Measurements from ENCODE around the gene SPA17. TPM values are rescaled to one million over a fixed set of nuclear protein-coding genes. Genes with fewer than 3 reads are reported as not detected.

The SPA17 gene
- polyA plus RNA-seq, 1 donor = 7.4 TPM

- DNase-seq = no peak
- H3K27ac ChIP-seq (ENCODE audit: low read length) = no peak overlapping the region
- no peak overlapping the region for H3K4me3 ChIP-seq (ENCODE audit: low read length)
- peaks cover 24% of the 10 kb centered on the region for H3K36me3 ChIP-seq (ENCODE audit: control insufficient read depth, insufficient read depth, low read length)
- no peaks in the 10 kb centered on the region for H3K27me3 ChIP-seq (ENCODE audit: control insufficient read depth, insufficient read depth, low read length)
- H3K4me1 ChIP-seq (ENCODE audit: control insufficient read depth, insufficient read depth, low read length) = no peaks in the 10 kb centered on the region
- H3K9me3 ChIP-seq (ENCODE audit: control insufficient read depth, low read depth, low read length) = no peaks in the 10 kb centered on the region
These were observed 12.2 kb upstream of the SPA17 start for GRCh38 chr11:124661553-124661952.

DNA sequence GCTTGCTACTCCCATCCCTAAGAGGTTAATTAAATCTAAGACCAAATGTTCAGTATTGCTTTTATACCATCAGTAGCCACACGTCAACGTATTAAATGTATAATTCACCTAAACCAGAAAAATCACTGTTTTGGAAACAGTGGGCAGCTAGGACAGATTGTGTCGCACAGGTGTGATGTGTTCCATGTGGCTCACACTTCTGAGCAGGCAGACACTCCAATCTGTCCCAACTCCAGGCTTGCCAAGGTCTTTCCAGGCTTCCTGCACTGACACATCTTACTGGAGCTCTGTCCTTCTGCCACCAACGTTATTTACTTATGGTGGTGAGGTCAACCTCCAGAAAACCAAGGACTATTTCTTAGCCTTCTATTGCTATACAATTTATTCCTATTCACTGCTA, 11.6 kb upstream of the SPA17 start:
- Histone ChIP-seq H3K36me3 (ENCODE audit: control insufficient read depth, insufficient read depth, low read length) (peaks cover 20% of the 10 kb centered on the region), H3K4me1 (ENCODE audit: control insufficient read depth, insufficient read depth, low read length) (no peaks in the 10 kb centered on the region), H3K9me3 (ENCODE audit: control insufficient read depth, low read depth, low read length) (no peaks in the 10 kb centered on the region), H3K27me3 (ENCODE audit: control insufficient read depth, insufficient read depth, low read length) (no peaks in the 10 kb centered on the region), H3K4me3 (ENCODE audit: low read length) (no peak overlapping the region), H3K27ac (ENCODE audit: low read length) (no peak overlapping the region)
- DNase-seq = no peak
- WGBS (ENCODE audit: insufficient coverage, low lambda C conversion rate) = 40% methylated on average over 1 of the region's 4 CpGs

DNA sequence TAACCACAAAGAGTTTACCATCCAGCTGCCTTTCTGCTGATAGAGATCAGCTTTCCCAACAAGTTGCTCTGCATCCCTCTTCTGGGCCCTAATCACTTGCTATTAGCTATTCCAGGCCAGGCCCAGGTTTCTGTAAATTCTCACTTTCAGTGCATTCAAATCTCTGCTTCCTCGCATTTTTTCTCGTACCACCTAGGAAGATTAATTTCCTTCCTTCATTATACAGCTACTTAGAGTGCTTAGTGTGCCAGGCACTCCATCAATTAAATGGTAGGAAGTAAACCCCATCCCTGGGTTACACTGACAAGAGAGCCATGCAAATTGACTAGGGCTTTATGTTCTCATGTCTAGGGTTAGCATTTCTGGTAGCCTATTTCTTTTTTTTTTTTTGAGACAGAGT, 9.8 kb upstream of the SPA17 start:
- WGBS (ENCODE audit: insufficient coverage, low lambda C conversion rate) = no CpG with 5 or more reads among the region's 2 CpGs
- H3K9me3 ChIP-seq (ENCODE audit: control insufficient read depth, low read depth, low read length) = no peaks in the 10 kb centered on the region
- DNase-seq = no peak
- H3K27me3 ChIP-seq (ENCODE audit: control insufficient read depth, insufficient read depth, low read length) = no peaks in the 10 kb centered on the region
- no peak overlapping the region for H3K27ac ChIP-seq (ENCODE audit: low read length)
- H3K36me3 ChIP-seq (ENCODE audit: control insufficient read depth, insufficient read depth, low read length) = peaks cover 26% of the 10 kb centered on the region
- H3K4me3 ChIP-seq (ENCODE audit: low read length) = no peak overlapping the region
- H3K4me1 ChIP-seq (ENCODE audit: control insufficient read depth, insufficient read depth, low read length) = no peaks in the 10 kb centered on the region

DNA sequence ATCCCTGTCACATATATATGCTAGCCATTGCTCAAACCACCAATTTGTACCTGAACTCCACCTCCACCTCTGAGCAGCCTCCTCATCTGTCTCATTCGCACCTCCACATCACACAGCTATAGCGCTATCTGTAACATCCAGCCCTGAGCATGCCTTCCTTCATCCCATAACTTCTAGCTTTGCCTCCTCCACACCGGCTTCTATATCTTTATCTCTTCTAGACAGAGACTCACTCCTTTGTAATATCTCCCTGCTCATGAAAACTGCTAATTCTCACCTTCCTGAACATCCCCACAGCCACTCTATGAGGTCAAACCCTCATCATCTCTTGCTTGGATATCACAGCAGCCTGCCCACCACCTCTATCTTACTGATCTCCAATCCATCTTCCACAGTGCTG, 6.1 kb upstream of the SPA17 start:
- DNase-seq = no peak
- Histone ChIP-seq H3K27ac (ENCODE audit: low read length) (no peak overlapping the region), H3K9me3 (ENCODE audit: control insufficient read depth, low read depth, low read length) (no peaks in the 10 kb centered on the region), H3K4me3 (ENCODE audit: low read length) (no peak overlapping the region), H3K4me1 (ENCODE audit: control insufficient read depth, insufficient read depth, low read length) (peaks cover 7% of the 10 kb centered on the region), H3K27me3 (ENCODE audit: control insufficient read depth, insufficient read depth, low read length) (no peaks in the 10 kb centered on the region), H3K36me3 (ENCODE audit: control insufficient read depth, insufficient read depth, low read length) (peaks cover 23% of the 10 kb centered on the region)
- 100% methylated on average over 2 of the region's 3 CpGs for WGBS (ENCODE audit: insufficient coverage, low lambda C conversion rate)

- no peaks in the 10 kb centered on the region for H3K27me3 ChIP-seq (ENCODE audit: control insufficient read depth, insufficient read depth, low read length)
- no peak overlapping the region for H3K4me3 ChIP-seq (ENCODE audit: low read length)
- H3K36me3 ChIP-seq (ENCODE audit: control insufficient read depth, insufficient read depth, low read length) = peaks cover 19% of the 10 kb centered on the region
- peaks cover 7% of the 10 kb centered on the region for H3K4me1 ChIP-seq (ENCODE audit: control insufficient read depth, insufficient read depth, low read length)
- DNase-seq = peak in 1 of 2 donors; percentile 36
- 86% methylated on average over 2 of the region's 8 CpGs for WGBS (ENCODE audit: insufficient coverage, low lambda C conversion rate)
- no peak overlapping the region for H3K27ac ChIP-seq (ENCODE audit: low read length)
- no peaks in the 10 kb centered on the region for H3K9me3 ChIP-seq (ENCODE audit: control insufficient read depth, low read depth, low read length)
These were observed 4.5 kb upstream of the SPA17 start for GRCh38 chr11:124669193-124669592.

DNA sequence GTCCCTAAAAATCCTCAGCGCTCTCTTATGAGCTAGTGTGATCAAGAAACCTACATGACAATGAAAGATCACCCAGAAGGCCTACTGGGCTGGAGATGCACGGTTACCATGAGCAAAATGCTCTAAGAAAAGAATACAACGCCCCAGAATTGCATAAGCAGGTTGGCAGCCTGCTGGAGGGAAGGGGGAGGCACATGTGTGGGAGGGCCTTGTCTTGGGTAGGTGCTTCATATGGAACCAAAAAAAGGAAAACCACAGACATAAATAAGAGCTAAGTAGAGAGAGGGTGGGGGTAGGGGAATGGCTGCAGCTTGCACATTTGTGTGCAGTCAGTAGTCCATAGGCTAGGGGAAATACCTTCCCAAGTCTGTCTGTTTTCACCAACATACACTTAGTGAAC, 3.0 kb upstream of the SPA17 start:
- 60% methylated on average over 1 of the region's 3 CpGs for WGBS (ENCODE audit: insufficient coverage, low lambda C conversion rate)

GRCh38 chr11:124672536-124673215, 1.0 kb upstream of the SPA17 start:
- peaks cover 7% of the 10 kb centered on the region for H3K36me3 ChIP-seq (ENCODE audit: control insufficient read depth, insufficient read depth, low read length)
- no peaks in the 10 kb centered on the region for H3K9me3 ChIP-seq (ENCODE audit: control insufficient read depth, low read depth, low read length)
- H3K4me3 ChIP-seq (ENCODE audit: low read length) = peak overlapping the region; percentile 63
- peaks cover 7% of the 10 kb centered on the region for H3K4me1 ChIP-seq (ENCODE audit: control insufficient read depth, insufficient read depth, low read length)
- peak overlapping the region; percentile 92 for H3K27ac ChIP-seq (ENCODE audit: low read length)
- peak; percentile 51 to 85 for DNase-seq
- H3K27me3 ChIP-seq (ENCODE audit: control insufficient read depth, insufficient read depth, low read length) = no peaks in the 10 kb centered on the region
- 0% methylated on average over 1 of the region's 7 CpGs for WGBS (ENCODE audit: insufficient coverage, low lambda C conversion rate)

More for the DNA sequence above, 3.0 kb upstream of the SPA17 start:
- Histone ChIP-seq H3K27ac (ENCODE audit: low read length) (no peak overlapping the region), H3K27me3 (ENCODE audit: control insufficient read depth, insufficient read depth, low read length) (no peaks in the 10 kb centered on the region), H3K4me3 (ENCODE audit: low read length) (no peak overlapping the region), H3K36me3 (ENCODE audit: control insufficient read depth, insufficient read depth, low read length) (peaks cover 12% of the 10 kb centered on the region), H3K9me3 (ENCODE audit: control insufficient read depth, low read depth, low read length) (no peaks in the 10 kb centered on the region), H3K4me1 (ENCODE audit: control insufficient read depth, insufficient read depth, low read length) (peaks cover 7% of the 10 kb centered on the region)
- DNase-seq = no peak

- no CpG with 5 or more reads among the region's 18 CpGs for WGBS (ENCODE audit: insufficient coverage, low lambda C conversion rate)
- Histone ChIP-seq H3K27ac (ENCODE audit: low read length) (no peak overlapping the region), H3K36me3 (ENCODE audit: control insufficient read depth, insufficient read depth, low read length) (no peaks in the 10 kb centered on the region), H3K27me3 (ENCODE audit: control insufficient read depth, insufficient read depth, low read length) (no peaks in the 10 kb centered on the region), H3K4me3 (ENCODE audit: low read length) (peak overlapping the region; percentile 63), H3K4me1 (ENCODE audit: control insufficient read depth, insufficient read depth, low read length) (peaks cover 7% of the 10 kb centered on the region), H3K9me3 (ENCODE audit: control insufficient read depth, low read depth, low read length) (no peaks in the 10 kb centered on the region)
- DNase-seq = no peak
These were observed 439 bp downstream of the SPA17 start for GRCh38 chr11:124674168-124674517.

DNA sequence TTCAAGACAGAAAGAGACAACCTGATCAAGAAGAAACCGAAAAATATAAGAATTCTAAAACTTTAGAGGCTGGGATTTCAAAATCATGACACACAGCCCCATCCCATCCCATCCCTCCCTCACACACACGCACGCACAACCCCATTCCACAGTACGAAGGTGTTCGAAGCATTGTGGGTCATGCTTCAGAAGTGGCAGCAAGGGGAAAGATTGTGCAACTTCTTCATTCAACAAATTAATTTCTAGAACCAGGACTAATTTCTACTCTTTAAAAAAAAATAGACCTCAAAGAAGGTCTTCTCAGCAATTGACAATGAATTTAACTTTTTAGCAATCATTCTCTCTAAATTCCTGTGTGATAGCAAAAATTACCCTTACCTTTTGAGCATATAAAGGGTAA, 867 bp downstream of the SPA17 start:
- Histone ChIP-seq H3K4me1 (ENCODE audit: control insufficient read depth, insufficient read depth, low read length) (peaks cover 7% of the 10 kb centered on the region), H3K9me3 (ENCODE audit: control insufficient read depth, low read depth, low read length) (no peaks in the 10 kb centered on the region), H3K36me3 (ENCODE audit: control insufficient read depth, insufficient read depth, low read length) (no peaks in the 10 kb centered on the region), H3K27ac (ENCODE audit: low read length) (no peak overlapping the region), H3K4me3 (ENCODE audit: low read length) (peak overlapping the region; percentile 63), H3K27me3 (ENCODE audit: control insufficient read depth, insufficient read depth, low read length) (no peaks in the 10 kb centered on the region)
- no peak for DNase-seq
- WGBS (ENCODE audit: insufficient coverage, low lambda C conversion rate) = 50% methylated on average over 1 of the region's 5 CpGs

- peaks cover 4% of the 10 kb centered on the region for H3K4me1 ChIP-seq (ENCODE audit: control insufficient read depth, insufficient read depth, low read length)
- H3K9me3 ChIP-seq (ENCODE audit: control insufficient read depth, low read depth, low read length) = no peaks in the 10 kb centered on the region
- H3K36me3 ChIP-seq (ENCODE audit: control insufficient read depth, insufficient read depth, low read length) = no peaks in the 10 kb centered on the region
- no peaks in the 10 kb centered on the region for H3K27me3 ChIP-seq (ENCODE audit: control insufficient read depth, insufficient read depth, low read length)
- no peak for DNase-seq
- H3K4me3 ChIP-seq (ENCODE audit: low read length) = no peak overlapping the region
- WGBS (ENCODE audit: insufficient coverage, low lambda C conversion rate) = 90% methylated on average over 2 of the region's 2 CpGs
- no peak overlapping the region for H3K27ac ChIP-seq (ENCODE audit: low read length)
These were observed 2.7 kb downstream of the SPA17 start for GRCh38 chr11:124676386-124676785.

- WGBS (ENCODE audit: insufficient coverage, low lambda C conversion rate) = 83% methylated on average over 1 of the region's 5 CpGs
- Histone ChIP-seq H3K4me1 (ENCODE audit: control insufficient read depth, insufficient read depth, low read length) (no peaks in the 10 kb centered on the region), H3K9me3 (ENCODE audit: control insufficient read depth, low read depth, low read length) (peaks cover 15% of the 10 kb centered on the region), H3K36me3 (ENCODE audit: control insufficient read depth, insufficient read depth, low read length) (no peaks in the 10 kb centered on the region), H3K27ac (ENCODE audit: low read length) (no peak overlapping the region), H3K27me3 (ENCODE audit: control insufficient read depth, insufficient read depth, low read length) (no peaks in the 10 kb centered on the region), H3K4me3 (ENCODE audit: low read length) (no peak overlapping the region)
- no peak for DNase-seq
These were observed 4.7 kb downstream of the SPA17 start for GRCh38 chr11:124678416-124678815.
